Common myeloid progenitor, CD34-positive (primary cell): ENCODE measurements around the gene SLC29A3.

Experiments used
- CTCF ChIA-PET: fragments of 350-600 bp; sonication (Branson Sonifier 250); formaldehyde crosslinking; loops from one replicate; lab custom pipeline; 2021; ENCODE audit warnings: antibody characterized with exemption; lab: Charles Lee
- POLR2A ChIA-PET: fragments of 350-600 bp; sonication (Branson Sonifier 250); formaldehyde crosslinking; loops from one replicate; lab custom pipeline; 2021; ENCODE audit warnings: antibody characterized with exemption; lab: Charles Lee
- DNase-seq, 3 donors: peaks; one replicate each; pipeline versions ENCODE4 v3.0.0 to v3.0.0-alpha.2; 2013
- H3K27ac ChIP-seq, 2 experiments: 1 replicate in 1 of 2; 2 replicates in 1 of 2; pipeline ENCODE4 v1.7.0; 2013; ENCODE audit warnings: inconsistent platforms in 2 of 2, low read length in 2 of 2, mild to moderate bottlenecking in 2 of 2, low read depth in 1 of 2, moderate library complexity in 1 of 2; ENCODE audit not compliant: severe bottlenecking in 2 of 2, insufficient read depth in 1 of 2, poor library complexity in 1 of 2
- H3K27me3 ChIP-seq, 5 experiments: replicated peaks in 2 of 5; 1 replicate in 3 of 5; 2 replicates in 2 of 5; pipeline versions ENCODE4 v1.6.1 to v1.7.0; 2013; ENCODE audit warnings: low read length in 4 of 5, mild to moderate bottlenecking in 2 of 5, moderate library complexity in 2 of 5, inconsistent platforms in 1 of 5; ENCODE audit not compliant: insufficient read depth in 5 of 5, control insufficient read depth in 4 of 5
- H3K36me3 ChIP-seq, 4 experiments: 1 replicate in 2 of 4; 2 replicates in 2 of 4; pipeline versions ENCODE4 v1.6.1 to v1.7.0; 2013; ENCODE audit warnings: low read length in 3 of 4, control low read depth in 1 of 4, mild to moderate bottlenecking in 1 of 4; ENCODE audit not compliant: control insufficient read depth in 4 of 4, insufficient read depth in 4 of 4
- H3K4me1 ChIP-seq, 4 experiments: 1 replicate in 3 of 4; 2 replicates in 1 of 4; pipeline versions ENCODE4 v1.6.1 to v1.7.1; 2013; ENCODE audit warnings: low read length in 3 of 4, mild to moderate bottlenecking in 3 of 4, control low read depth in 1 of 4, inconsistent platforms in 1 of 4, moderate library complexity in 1 of 4; ENCODE audit not compliant: control insufficient read depth in 4 of 4, insufficient read depth in 4 of 4; ENCODE audit errors: control extremely low read depth in 1 of 4
- H3K4me3 ChIP-seq, 7 experiments: 1 replicate in 4 of 7; 2 replicates in 3 of 7; pipeline versions ENCODE4 v1.5.1 to v1.7.0; 2013; ENCODE audit warnings: mild to moderate bottlenecking in 7 of 7, low read length in 6 of 7, moderate library complexity in 6 of 7, inconsistent platforms in 2 of 7, low read depth in 2 of 7, control low read depth in 1 of 7; ENCODE audit not compliant: insufficient read depth in 4 of 7, control insufficient read depth in 1 of 7; ENCODE audit errors: extremely low read depth in 1 of 7
- H3K9me3 ChIP-seq, 5 experiments: 1 replicate in 4 of 5; 2 replicates in 1 of 5; pipeline versions ENCODE4 v1.6.1 to v1.7.1; 2013; ENCODE audit warnings: low read length in 4 of 5, mild to moderate bottlenecking in 2 of 5, inconsistent platforms in 1 of 5, low read depth in 1 of 5, moderate library complexity in 1 of 5; ENCODE audit not compliant: control insufficient read depth in 4 of 5, insufficient read depth in 2 of 5; ENCODE audit errors: control extremely low read depth in 1 of 5
- WGBS: methylation state at CpG from one replicate; pipeline ENCODE4 v1.1.5; 2013; ENCODE audit not compliant: insufficient coverage; 5-methylcytosine and 5-hydroxymethylcytosine counted together

SLC29A3 gene

GRCh38 chr10:71299071-71299785 is 19.8 kb upstream of the SLC29A3 start:
- H3K4me3 ChIP-seq: peak overlapping the region in 3 of 7 experiments; percentile 34 to 60 (median 38)
- 40% methylated on average over 12 of the region's 14 CpGs for WGBS
- ChIA-PET POLR2A (interaction anchor here (1.3 kb wide), 1 partner anchor 10 kb away, joined by 3 read pairs; no protein-coding TSS in a partner anchor), CTCF (interaction anchor here (1.9 kb wide), 1 partner anchor 10 kb away, joined by 14 read pairs; no protein-coding TSS in a partner anchor)
- peak; percentile 58 to 85 (median 74) for DNase-seq
- H3K36me3 ChIP-seq: no peaks in the 10 kb centered on the region
- no peak overlapping the region for H3K27ac ChIP-seq
- H3K9me3 ChIP-seq: no peaks in the 10 kb centered on the region
- H3K27me3 ChIP-seq: no peaks in the 10 kb centered on the region
- H3K4me1 ChIP-seq: peaks cover 1 to 18% (median 12%) of the 10 kb centered on the region in 4 experiments

- ChIA-PET POLR2A (interaction anchor here (0.6 to 1.3 kb wide), 3 partner anchors 11 to 46 kb away, joined by 3 read pairs; no protein-coding TSS in a partner anchor), CTCF (interaction anchor here (1.9 to 2.0 kb wide), 2 partner anchors 8 to 12 kb away, joined by 6 to 14 read pairs; no protein-coding TSS in a partner anchor)
- no peak overlapping the region for H3K4me3 ChIP-seq
- no peaks in the 10 kb centered on the region for H3K36me3 ChIP-seq
- peaks cover 1 to 18% (median 12%) of the 10 kb centered on the region in 4 experiments for H3K4me1 ChIP-seq
- no peak for DNase-seq
- WGBS: 95% methylated on average over 15 of the region's 16 CpGs
- H3K27me3 ChIP-seq: no peaks in the 10 kb centered on the region
- H3K9me3 ChIP-seq: no peaks in the 10 kb centered on the region
- no peak overlapping the region for H3K27ac ChIP-seq
These were observed 18.3 kb upstream of the SLC29A3 start for GRCh38 chr10:71300555-71301370.

GRCh38 chr10:71301371-71301916 is 17.6 kb upstream of the SLC29A3 start:
- 93% methylated on average over 12 of the region's 12 CpGs for WGBS
- no peaks in the 10 kb centered on the region for H3K9me3 ChIP-seq
- ChIA-PET CTCF (interaction anchor here (1.9 to 2.0 kb wide), 2 partner anchors 9 to 12 kb away, joined by 6 to 14 read pairs; no protein-coding TSS in a partner anchor), POLR2A (interaction anchor here (0.6 kb wide), 1 partner anchor 16 kb away, joined by 3 read pairs; no protein-coding TSS in a partner anchor)
- no peak overlapping the region for H3K4me3 ChIP-seq
- no peaks in the 10 kb centered on the region for H3K27me3 ChIP-seq
- H3K4me1 ChIP-seq: peaks cover 1 to 18% (median 12%) of the 10 kb centered on the region in 4 experiments
- H3K36me3 ChIP-seq: no peaks in the 10 kb centered on the region
- no peak for DNase-seq
- H3K27ac ChIP-seq: no peak overlapping the region

GRCh38 chr10:71302451-71302850 is 16.6 kb upstream of the SLC29A3 start:
- ChIA-PET CTCF (interaction anchor here (0.9 to 2.0 kb wide), 6 partner anchors 10 to 155 kb away, joined by 3 to 14 read pairs (median 4); no protein-coding TSS in a partner anchor), POLR2A (no interaction called here)
- Histone ChIP-seq H3K27me3 (no peaks in the 10 kb centered on the region), H3K9me3 (no peaks in the 10 kb centered on the region), H3K4me1 (peaks cover 1 to 18% (median 12%) of the 10 kb centered on the region in 4 experiments), H3K36me3 (no peaks in the 10 kb centered on the region), H3K27ac (no peak overlapping the region), H3K4me3 (no peak overlapping the region)
- DNase-seq: no peak
- no CpG with 5 or more reads among the region's 4 CpGs for WGBS

GRCh38 chr10:71302874-71303568 is 16.0 kb upstream of the SLC29A3 start:
- 67% methylated on average over 7 of the region's 8 CpGs for WGBS
- CTCF ChIA-PET: interaction anchor here (0.9 to 2.6 kb wide), 13 partner anchors 10 to 307 kb away, joined by 3 to 14 read pairs (median 3); no protein-coding TSS in a partner anchor
- Histone ChIP-seq H3K36me3 (no peaks in the 10 kb centered on the region), H3K4me3 (no peak overlapping the region), H3K27ac (no peak overlapping the region), H3K4me1 (peaks cover 1 to 18% (median 12%) of the 10 kb centered on the region in 4 experiments), H3K27me3 (no peaks in the 10 kb centered on the region), H3K9me3 (no peaks in the 10 kb centered on the region)
- POLR2A ChIA-PET: interaction anchor here (0.7 kb wide), 1 partner anchor 16 kb away, joined by 3 read pairs; the partner anchor contains the start of gene SLC29A3
- DNase-seq: peak; percentile 78 to 86 (median 86)

GRCh38 chr10:71303569-71303907 is 15.5 kb upstream of the SLC29A3 start:
- CTCF ChIA-PET: interaction anchor here (0.9 to 2.6 kb wide), 8 partner anchors 10 to 307 kb away, joined by 3 to 12 read pairs (median 3); no protein-coding TSS in a partner anchor
- WGBS: 50% methylated on average over 1 of the region's 1 CpG
- Histone ChIP-seq H3K4me1 (peaks cover 1 to 17% (median 11%) of the 10 kb centered on the region in 4 experiments), H3K27me3 (no peaks in the 10 kb centered on the region), H3K27ac (no peak overlapping the region), H3K36me3 (no peaks in the 10 kb centered on the region), H3K4me3 (no peak overlapping the region), H3K9me3 (no peaks in the 10 kb centered on the region)
- POLR2A ChIA-PET: interaction anchor here (0.7 kb wide), 1 partner anchor 16 kb away, joined by 3 read pairs; the partner anchor contains the start of gene SLC29A3
- no peak for DNase-seq
